ENCODE measurements around the gene SFTPA1.
"Not testable (repeated sequence)": the region's sequence is repeated elsewhere in the genome, so short reads cannot be mapped to it uniquely, and the experiment has no call there.

Gene SFTPA1

GRCh38 chr10:79628988-79629954 lies 18.5 kb downstream of the SFTPA1 start:
- Mint-ChIP-seq H3K4me1 (no peaks in the 10 kb centered on the region), H3K36me3 (no peaks in the 10 kb centered on the region), H3K9me3 (peaks cover 1% of the 10 kb centered on the region), H3K27me3 (peaks cover 14% of the 10 kb centered on the region), H3K27ac (no peak overlapping the region), H3K4me3 (no peak overlapping the region)
- ATAC-seq (ENCODE audit: low read depth) (no peak), DNase-seq (ENCODE audit: low spot score in 2 of 2) (no peak)

GRCh38 chr10:79629955-79630327 lies 19.2 kb downstream of the SFTPA1 start:
- no peaks in the 10 kb centered on the region for H3K36me3 Mint-ChIP-seq
- H3K9me3 Mint-ChIP-seq: peaks cover 1% of the 10 kb centered on the region
- ATAC-seq (ENCODE audit: low read depth) (no peak), DNase-seq (ENCODE audit: low spot score in 2 of 2) (no peak)
- no peaks in the 10 kb centered on the region for H3K4me1 Mint-ChIP-seq
- H3K27me3 Mint-ChIP-seq: peaks cover 12% of the 10 kb centered on the region
- H3K4me3 Mint-ChIP-seq: no peak overlapping the region
- H3K27ac Mint-ChIP-seq: no peak overlapping the region

- not testable (repeated sequence) for H3K4me1 Mint-ChIP-seq; H3K27me3 Mint-ChIP-seq; H3K36me3 Mint-ChIP-seq; H3K27ac Mint-ChIP-seq; ATAC-seq (ENCODE audit: low read depth); DNase-seq (ENCODE audit: low spot score in 2 of 2); H3K4me3 Mint-ChIP-seq; H3K9me3 Mint-ChIP-seq
Measured at GRCh38 chr10:79636654-79637199, 26.0 kb downstream of the SFTPA1 start.

GRCh38 chr10:79638318-79638717 lies 27.6 kb downstream of the SFTPA1 start:
- no peak overlapping the region for H3K4me3 Mint-ChIP-seq
- H3K27ac Mint-ChIP-seq: no peak overlapping the region
- no peaks in the 10 kb centered on the region for H3K4me1 Mint-ChIP-seq
- H3K27me3 Mint-ChIP-seq: peaks cover 2% of the 10 kb centered on the region
- H3K9me3 Mint-ChIP-seq: no peaks in the 10 kb centered on the region
- DNase-seq (ENCODE audit: low spot score in 2 of 2): no peak
- no peak for ATAC-seq (ENCODE audit: low read depth)
- H3K36me3 Mint-ChIP-seq: no peaks in the 10 kb centered on the region

GRCh38 chr10:79652695-79653094 lies 42.0 kb downstream of the SFTPA1 start:
- DNase-seq (ENCODE audit: low spot score in 2 of 2); H3K27ac Mint-ChIP-seq; ATAC-seq (ENCODE audit: low read depth); H3K27me3 Mint-ChIP-seq; H3K4me1 Mint-ChIP-seq; H3K4me3 Mint-ChIP-seq; H3K36me3 Mint-ChIP-seq; H3K9me3 Mint-ChIP-seq: not testable (repeated sequence)

- not testable (repeated sequence) for H3K27me3 Mint-ChIP-seq; H3K36me3 Mint-ChIP-seq; DNase-seq (ENCODE audit: low spot score in 2 of 2); H3K27ac Mint-ChIP-seq; H3K9me3 Mint-ChIP-seq; H3K4me1 Mint-ChIP-seq; H3K4me3 Mint-ChIP-seq; ATAC-seq (ENCODE audit: low read depth)
Measured at GRCh38 chr10:79663287-79663686, 52.5 kb downstream of the SFTPA1 start.

GRCh38 chr10:79664686-79665085 lies 53.9 kb downstream of the SFTPA1 start:
- H3K27me3 Mint-ChIP-seq; H3K4me1 Mint-ChIP-seq; ATAC-seq (ENCODE audit: low read depth); H3K4me3 Mint-ChIP-seq; H3K27ac Mint-ChIP-seq; H3K36me3 Mint-ChIP-seq; H3K9me3 Mint-ChIP-seq; DNase-seq (ENCODE audit: low spot score in 2 of 2): not testable (repeated sequence)
